Activated naive CD8-positive, alpha-beta T cell treated with anti-CD3 and anti-CD28 coated beads, Interleukin-2, amount 50 U/mL, for 24 hours (primary cell): Measurements from ENCODE around the gene RNFT1.
A peak's percentile ranks its signal among the peaks of the same experiment; 100 is the strongest.
"Not testable (repeated sequence)": the region's sequence is repeated elsewhere in the genome, so short reads cannot be mapped to it uniquely, and the experiment has no call there.

ENCODE experiments used
- ATAC-seq: fragments of 150-1000 bp; cut with Tn5 transposase; one replicate; pipeline ENCODE4 v1.10.0; 2021
- DNase-seq: peaks from one replicate; pipeline ENCODE4 v3.0.0; 2021
- H3K27ac Mint-ChIP-seq: one replicate; pipeline ENCODE4 v1.8.0; 2021; ENCODE audit warnings: mild to moderate bottlenecking, mixed read lengths
- H3K27me3 Mint-ChIP-seq: one replicate; pipeline ENCODE4 v1.8.0; 2021; ENCODE audit warnings: mixed read lengths
- H3K36me3 Mint-ChIP-seq: one replicate; pipeline ENCODE4 v1.8.0; 2021; ENCODE audit warnings: low read depth, mixed read lengths
- H3K4me1 Mint-ChIP-seq: one replicate; pipeline ENCODE4 v1.8.0; 2021; ENCODE audit warnings: mixed read lengths
- H3K4me3 Mint-ChIP-seq: one replicate; pipeline ENCODE4 v1.8.0; 2021; ENCODE audit warnings: mild to moderate bottlenecking, moderate library complexity, mixed read lengths
- H3K9me3 Mint-ChIP-seq: one replicate; pipeline ENCODE4 v1.8.0; 2021; ENCODE audit warnings: mixed read lengths

The RNFT1 gene

GRCh38 chr17:59954856-59955255 lies 9.7 kb downstream of the RNFT1 start:
- peaks cover 38% of the 10 kb centered on the region for H3K36me3 Mint-ChIP-seq
- no peak for ATAC-seq
- H3K9me3 Mint-ChIP-seq = no peaks in the 10 kb centered on the region
- no peak overlapping the region for H3K4me3 Mint-ChIP-seq
- DNase-seq = no peak
- no peaks in the 10 kb centered on the region for H3K27me3 Mint-ChIP-seq
- no peak overlapping the region for H3K27ac Mint-ChIP-seq
- H3K4me1 Mint-ChIP-seq = peaks cover 7% of the 10 kb centered on the region

GRCh38 chr17:59950049-59950448 lies 14.5 kb downstream of the RNFT1 start:
- ATAC-seq (no peak), DNase-seq (no peak)
- Mint-ChIP-seq H3K27me3 (no peaks in the 10 kb centered on the region), H3K36me3 (peaks cover 39% of the 10 kb centered on the region), H3K27ac (no peak overlapping the region), H3K9me3 (no peaks in the 10 kb centered on the region), H3K4me1 (peaks cover 17% of the 10 kb centered on the region), H3K4me3 (no peak overlapping the region)

- ATAC-seq = peak; percentile 49
- DNase-seq, H3K4me3 Mint-ChIP-seq, H3K9me3 Mint-ChIP-seq, H3K27me3 Mint-ChIP-seq: not testable (repeated sequence)
- peaks cover 21% of the 10 kb centered on the region for H3K4me1 Mint-ChIP-seq
- peak overlapping the region; percentile 52 for H3K27ac Mint-ChIP-seq
- peaks cover 43% of the 10 kb centered on the region for H3K36me3 Mint-ChIP-seq
These were observed 17.2 kb downstream of the RNFT1 start for GRCh38 chr17:59947310-59947709.

GRCh38 chr17:59946433-59946832 lies 18.1 kb downstream of the RNFT1 start:
- not testable (repeated sequence) for DNase-seq, H3K9me3 Mint-ChIP-seq, ATAC-seq, H3K4me3 Mint-ChIP-seq, H3K27me3 Mint-ChIP-seq
- H3K27ac Mint-ChIP-seq = peak overlapping the region; percentile 10
- peaks cover 46% of the 10 kb centered on the region for H3K36me3 Mint-ChIP-seq
- H3K4me1 Mint-ChIP-seq = peaks cover 30% of the 10 kb centered on the region

- ATAC-seq = peak; percentile 69
- H3K27me3 Mint-ChIP-seq = no peaks in the 10 kb centered on the region
- peaks cover 42% of the 10 kb centered on the region for H3K4me1 Mint-ChIP-seq
- H3K9me3 Mint-ChIP-seq = no peaks in the 10 kb centered on the region
- peak overlapping the region; percentile 51 for H3K4me3 Mint-ChIP-seq
- H3K36me3 Mint-ChIP-seq = peaks cover 62% of the 10 kb centered on the region
- H3K27ac Mint-ChIP-seq = peak overlapping the region; percentile 96
- no peak for DNase-seq
These were observed 23.4 kb downstream of the RNFT1 start for GRCh38 chr17:59941131-59941530.

- peak overlapping the region; percentile 51 for H3K4me3 Mint-ChIP-seq
- H3K27me3 Mint-ChIP-seq, ATAC-seq, DNase-seq, H3K9me3 Mint-ChIP-seq: not testable (repeated sequence)
- peaks cover 39% of the 10 kb centered on the region for H3K4me1 Mint-ChIP-seq
- peak overlapping the region; percentile 96 for H3K27ac Mint-ChIP-seq
- H3K36me3 Mint-ChIP-seq = peaks cover 62% of the 10 kb centered on the region
These were observed 23.8 kb downstream of the RNFT1 start for GRCh38 chr17:59940697-59941096.

GRCh38 chr17:59933317-59933716 lies 31.2 kb downstream of the RNFT1 start:
- H3K4me1 Mint-ChIP-seq, H3K4me3 Mint-ChIP-seq, H3K27me3 Mint-ChIP-seq, DNase-seq, H3K9me3 Mint-ChIP-seq, ATAC-seq: not testable (repeated sequence)
- Mint-ChIP-seq H3K27ac (peak overlapping the region; percentile 9), H3K36me3 (peaks cover 73% of the 10 kb centered on the region)

GRCh38 chr17:59930768-59931167 lies 33.8 kb downstream of the RNFT1 start:
- H3K36me3 Mint-ChIP-seq = peaks cover 62% of the 10 kb centered on the region
- DNase-seq, H3K4me1 Mint-ChIP-seq, H3K9me3 Mint-ChIP-seq, H3K27me3 Mint-ChIP-seq, H3K27ac Mint-ChIP-seq, H3K4me3 Mint-ChIP-seq, ATAC-seq: not testable (repeated sequence)

GRCh38 chr17:59930121-59930520 lies 34.4 kb downstream of the RNFT1 start:
- H3K27ac Mint-ChIP-seq, ATAC-seq, H3K27me3 Mint-ChIP-seq, H3K9me3 Mint-ChIP-seq, DNase-seq, H3K4me3 Mint-ChIP-seq, H3K4me1 Mint-ChIP-seq: not testable (repeated sequence)
- peaks cover 64% of the 10 kb centered on the region for H3K36me3 Mint-ChIP-seq

- not testable (repeated sequence) for H3K4me3 Mint-ChIP-seq, H3K9me3 Mint-ChIP-seq, H3K27me3 Mint-ChIP-seq, DNase-seq, ATAC-seq, H3K4me1 Mint-ChIP-seq, H3K27ac Mint-ChIP-seq
- H3K36me3 Mint-ChIP-seq = peaks cover 39% of the 10 kb centered on the region
These were observed 43.9 kb downstream of the RNFT1 start for GRCh38 chr17:59920637-59921036.

GRCh38 chr17:59916446-59916845 lies 48.1 kb downstream of the RNFT1 start:
- Mint-ChIP-seq H3K36me3 (peaks cover 44% of the 10 kb centered on the region), H3K4me1 (no peaks in the 10 kb centered on the region), H3K27me3 (no peaks in the 10 kb centered on the region), H3K27ac (no peak overlapping the region), H3K9me3 (no peaks in the 10 kb centered on the region), H3K4me3 (no peak overlapping the region)
- ATAC-seq (no peak), DNase-seq (no peak)

- DNase-seq (no peak), ATAC-seq (no peak)
- no peaks in the 10 kb centered on the region for H3K4me1 Mint-ChIP-seq
- H3K36me3 Mint-ChIP-seq = peaks cover 41% of the 10 kb centered on the region
- no peaks in the 10 kb centered on the region for H3K27me3 Mint-ChIP-seq
- no peak overlapping the region for H3K4me3 Mint-ChIP-seq
- H3K27ac Mint-ChIP-seq = no peak overlapping the region
- H3K9me3 Mint-ChIP-seq = no peaks in the 10 kb centered on the region
These were observed 50.2 kb downstream of the RNFT1 start for GRCh38 chr17:59914274-59914854.

- peaks cover 16% of the 10 kb centered on the region for H3K4me1 Mint-ChIP-seq
- ATAC-seq (no peak), DNase-seq (no peak)
- H3K27ac Mint-ChIP-seq = no peak overlapping the region
- H3K36me3 Mint-ChIP-seq = peaks cover 24% of the 10 kb centered on the region
- no peak overlapping the region for H3K4me3 Mint-ChIP-seq
- H3K27me3 Mint-ChIP-seq = no peaks in the 10 kb centered on the region
- no peaks in the 10 kb centered on the region for H3K9me3 Mint-ChIP-seq
These were observed 57.1 kb downstream of the RNFT1 start for GRCh38 chr17:59907467-59907866.

- H3K36me3 Mint-ChIP-seq = peaks cover 17% of the 10 kb centered on the region
- peaks cover 27% of the 10 kb centered on the region for H3K4me1 Mint-ChIP-seq
- ATAC-seq (no peak), DNase-seq (no peak)
- no peaks in the 10 kb centered on the region for H3K9me3 Mint-ChIP-seq
- no peak overlapping the region for H3K4me3 Mint-ChIP-seq
- no peaks in the 10 kb centered on the region for H3K27me3 Mint-ChIP-seq
- H3K27ac Mint-ChIP-seq = peak overlapping the region; percentile 26
These were observed 61.1 kb downstream of the RNFT1 start for GRCh38 chr17:59903455-59903854.
